ENCODE results near the gene CDH24.

Gene CDH24, protein sequence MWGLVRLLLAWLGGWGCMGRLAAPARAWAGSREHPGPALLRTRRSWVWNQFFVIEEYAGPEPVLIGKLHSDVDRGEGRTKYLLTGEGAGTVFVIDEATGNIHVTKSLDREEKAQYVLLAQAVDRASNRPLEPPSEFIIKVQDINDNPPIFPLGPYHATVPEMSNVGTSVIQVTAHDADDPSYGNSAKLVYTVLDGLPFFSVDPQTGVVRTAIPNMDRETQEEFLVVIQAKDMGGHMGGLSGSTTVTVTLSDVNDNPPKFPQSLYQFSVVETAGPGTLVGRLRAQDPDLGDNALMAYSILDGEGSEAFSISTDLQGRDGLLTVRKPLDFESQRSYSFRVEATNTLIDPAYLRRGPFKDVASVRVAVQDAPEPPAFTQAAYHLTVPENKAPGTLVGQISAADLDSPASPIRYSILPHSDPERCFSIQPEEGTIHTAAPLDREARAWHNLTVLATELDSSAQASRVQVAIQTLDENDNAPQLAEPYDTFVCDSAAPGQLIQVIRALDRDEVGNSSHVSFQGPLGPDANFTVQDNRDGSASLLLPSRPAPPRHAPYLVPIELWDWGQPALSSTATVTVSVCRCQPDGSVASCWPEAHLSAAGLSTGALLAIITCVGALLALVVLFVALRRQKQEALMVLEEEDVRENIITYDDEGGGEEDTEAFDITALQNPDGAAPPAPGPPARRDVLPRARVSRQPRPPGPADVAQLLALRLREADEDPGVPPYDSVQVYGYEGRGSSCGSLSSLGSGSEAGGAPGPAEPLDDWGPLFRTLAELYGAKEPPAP

DNA sequence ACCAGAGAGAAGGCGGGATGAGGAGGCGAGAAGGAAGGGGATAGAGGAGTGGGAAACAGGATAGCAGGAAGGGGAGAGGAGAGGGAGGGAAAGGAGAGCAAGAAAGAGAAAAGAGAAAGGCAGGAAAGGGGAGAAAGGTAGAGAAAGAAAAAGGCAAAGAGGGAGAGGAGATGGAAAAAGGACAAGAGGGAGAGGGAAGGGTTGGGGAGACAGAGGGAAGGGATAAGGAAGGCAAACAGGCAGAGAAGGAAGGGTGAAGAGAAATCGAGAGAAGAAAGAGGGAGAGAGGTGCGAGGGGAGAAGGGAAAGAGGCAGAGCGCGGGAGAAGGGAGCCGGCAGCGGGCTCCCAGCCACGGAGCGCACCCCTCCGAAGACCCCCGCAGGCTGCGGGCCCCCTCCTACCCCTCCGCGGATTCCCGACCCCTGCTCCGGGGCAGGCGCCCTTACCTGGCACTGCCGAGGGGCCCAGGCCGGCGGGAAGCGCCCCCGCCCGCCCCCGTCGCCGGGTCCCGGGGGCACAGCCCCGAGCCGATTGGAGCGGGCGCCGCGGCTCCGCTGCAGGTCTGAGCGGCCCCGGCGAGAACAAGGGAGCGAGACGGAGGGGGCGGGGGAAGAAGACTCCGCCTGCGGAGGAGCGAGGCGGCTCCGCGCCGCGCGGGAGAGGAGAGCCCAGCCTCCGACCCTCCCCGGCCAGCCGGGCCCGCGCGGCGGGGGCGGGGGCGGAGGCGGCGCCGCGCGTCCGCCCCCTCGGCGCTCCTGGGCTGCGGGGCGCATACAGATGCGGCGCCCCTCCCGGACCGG lies at the start of gene CDH24:
CDH24 (minus strand) TSS at position 565 of the 801 bp plus-strand sequence. CDS start 1,787 bp downstream, outside the sequence.
- DNase-seq, result no peak

DNA sequence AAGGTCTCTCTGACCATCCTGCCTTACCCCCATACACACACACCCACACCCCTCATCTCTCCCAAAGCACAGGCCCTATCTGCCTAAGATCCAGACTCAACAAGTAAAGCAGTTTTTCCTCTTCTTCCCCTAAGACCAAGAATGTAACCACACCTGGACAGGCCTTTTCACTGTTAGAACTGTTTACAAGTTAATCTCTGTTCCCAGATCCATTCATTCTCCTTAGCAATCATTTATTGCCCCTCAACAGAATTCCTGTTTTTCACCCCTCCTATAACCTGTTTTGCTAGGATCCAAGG lies 49.4 kb upstream of the CDH24 start:
- no peak for DNase-seq

DNA sequence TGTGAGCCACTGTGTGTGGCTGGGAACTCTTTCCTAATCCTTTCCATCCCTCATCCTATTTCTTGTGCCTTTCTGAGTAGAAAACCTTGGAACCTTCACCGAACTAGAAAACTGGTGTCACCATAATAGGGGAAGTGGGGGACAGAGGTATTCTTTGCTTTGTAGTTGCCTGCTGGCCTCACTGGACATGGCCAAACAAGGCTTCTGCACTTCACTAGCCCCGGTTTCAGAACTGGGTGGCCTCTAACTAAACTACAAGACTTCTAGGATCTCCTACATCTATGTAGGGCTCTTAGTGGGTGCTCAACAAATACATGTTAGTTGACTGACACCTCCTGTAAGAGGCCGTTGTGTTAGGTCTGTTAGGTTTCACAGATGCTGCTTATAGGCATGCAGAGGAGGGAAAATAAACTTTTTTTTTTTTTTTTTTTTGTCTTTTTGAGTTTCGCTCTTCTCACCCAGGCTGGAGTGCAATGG lies 48.1 kb upstream of the CDH24 start:
- no peak for DNase-seq

DNA sequence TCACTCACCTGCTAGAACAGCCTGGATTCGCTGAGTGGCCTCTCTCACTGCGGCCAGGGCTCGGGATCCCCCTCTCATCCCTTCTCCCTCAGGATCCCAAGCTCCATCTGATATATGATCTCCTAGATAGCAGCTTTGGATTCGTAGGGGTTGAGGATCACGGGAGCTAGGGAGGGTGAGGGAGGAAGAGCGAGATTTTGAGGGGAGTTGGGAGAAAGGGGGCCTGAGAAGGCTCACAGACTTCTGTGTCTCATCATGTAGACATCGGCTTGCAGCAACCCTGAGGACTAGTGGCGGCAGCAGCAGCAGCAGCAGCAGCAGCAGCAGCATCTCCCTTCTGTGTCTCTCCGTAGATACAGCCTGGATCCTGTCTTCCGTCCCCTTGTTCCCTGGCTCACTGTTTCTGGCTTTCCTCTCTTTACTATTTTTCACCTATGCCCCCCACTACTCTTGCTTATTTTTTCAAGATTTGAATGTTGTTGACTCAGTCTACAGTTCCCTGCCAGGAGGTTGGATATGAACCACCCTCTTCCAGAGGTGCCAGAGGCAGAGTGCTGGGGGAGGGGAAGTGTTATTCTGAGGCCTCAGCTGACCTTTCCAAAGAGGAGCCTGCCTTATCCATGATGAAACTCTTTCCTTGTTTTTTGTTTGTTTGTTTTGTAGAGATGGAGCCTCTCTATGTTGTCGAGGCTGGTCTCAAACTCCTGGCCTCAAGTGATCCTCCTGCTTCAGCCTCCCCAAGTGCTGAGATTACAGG lies 47.4 kb upstream of the CDH24 start, which contains the start of gene CIROP:
CIROP (minus strand) TSS at position 399 of the 757 bp plus-strand sequence; CDS start at position 330, 69 bp downstream.
- DNase-seq, result no peak

DNA sequence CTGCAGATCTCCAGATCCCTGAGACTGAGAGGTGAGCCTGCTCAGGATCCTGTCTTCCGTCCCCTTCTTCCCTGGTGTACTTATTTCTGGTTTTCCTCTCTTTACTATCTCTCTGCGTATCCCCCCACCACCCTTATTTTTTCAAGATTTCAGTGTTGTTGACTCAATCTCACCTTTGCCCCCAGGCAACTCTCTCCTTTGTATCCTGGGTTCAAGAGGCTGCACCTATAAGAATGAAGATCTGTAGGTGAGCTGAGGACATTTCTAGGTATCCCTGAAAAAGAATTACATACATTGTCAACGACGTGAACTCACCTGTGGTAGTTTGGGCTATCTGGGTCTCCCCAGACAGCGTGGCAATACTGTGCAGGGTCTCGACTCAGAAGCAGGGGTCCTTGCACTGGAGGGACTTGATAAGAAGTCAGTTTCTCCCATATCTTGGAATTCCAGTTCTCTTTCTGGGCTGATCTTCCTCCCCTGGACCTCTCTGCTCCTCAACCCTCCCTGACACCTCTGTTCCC lies 46.8 kb upstream of the CDH24 start:
- DNase-seq, result no peak

DNA sequence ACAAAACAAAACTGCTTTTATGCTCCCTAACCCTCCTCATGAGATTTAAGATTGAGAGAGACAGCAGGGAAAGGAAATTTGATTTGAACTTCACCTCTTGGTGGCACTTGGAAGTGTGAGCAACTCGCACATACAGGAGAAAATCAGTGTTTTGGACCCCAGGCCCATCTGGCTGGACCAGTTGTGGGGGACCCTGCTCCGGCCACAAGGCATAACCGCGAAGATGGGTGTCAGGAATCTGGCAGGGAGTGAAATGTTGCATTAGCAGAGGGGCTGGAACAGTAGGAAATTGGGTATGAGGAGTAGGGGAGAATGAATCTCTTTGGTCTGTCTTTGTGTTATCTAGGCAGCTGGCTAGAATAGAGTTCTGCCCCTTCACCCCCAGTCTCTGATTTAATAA lies 46.3 kb upstream of the CDH24 start:
- no peak for DNase-seq

DNA sequence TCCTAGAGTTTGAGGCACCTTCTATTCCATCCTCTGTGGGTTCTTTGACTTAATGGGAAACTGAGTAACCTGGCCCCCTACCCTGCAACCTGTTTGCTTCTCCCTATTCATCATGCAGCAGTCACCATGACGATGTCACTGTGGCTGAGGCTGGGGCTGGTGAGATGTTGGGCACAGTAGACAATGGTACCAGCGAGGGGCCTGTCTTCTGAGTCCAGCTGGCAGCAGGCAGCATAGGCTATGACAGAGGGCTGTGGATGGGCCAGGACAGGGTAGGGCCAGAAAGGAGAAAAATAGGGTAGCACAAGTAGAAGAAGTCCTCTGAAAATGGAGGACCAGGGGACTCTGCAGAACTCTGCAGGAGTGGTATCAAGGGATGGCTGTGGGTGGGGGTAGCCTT lies 45.5 kb upstream of the CDH24 start:
- no peak for DNase-seq

DNA sequence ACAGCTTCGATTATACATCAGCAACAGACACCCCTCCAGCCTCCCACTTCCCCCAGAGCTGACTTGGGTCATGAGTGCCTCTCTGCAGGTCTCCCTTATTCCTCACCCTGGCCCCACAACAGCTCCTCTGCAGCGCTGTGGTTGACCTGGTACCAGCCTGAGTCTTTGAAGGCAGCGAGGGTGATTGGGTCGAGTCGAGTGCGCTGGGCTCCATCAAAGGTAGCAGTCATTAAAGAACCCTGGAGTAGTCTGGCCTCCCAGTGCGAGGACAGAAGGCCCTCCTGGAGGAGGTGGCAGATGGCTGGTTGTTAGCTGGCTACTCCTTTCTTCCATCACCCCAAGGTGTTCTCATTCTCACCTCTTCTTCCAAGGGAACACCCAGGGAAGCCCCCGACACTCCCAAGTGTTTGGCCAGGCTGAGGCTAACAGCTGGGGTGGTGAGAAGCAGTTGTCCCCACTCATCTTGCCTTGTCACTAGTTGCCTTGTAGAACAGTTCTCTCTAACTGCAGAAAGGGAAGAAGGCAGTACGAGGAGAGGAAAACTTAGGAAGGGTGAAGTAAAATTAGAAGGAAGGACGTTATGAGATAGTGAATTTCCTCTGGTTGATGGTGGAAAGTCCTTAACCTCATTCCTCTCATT lies 44.8 kb upstream of the CDH24 start:
- DNase-seq, result no peak

DNA sequence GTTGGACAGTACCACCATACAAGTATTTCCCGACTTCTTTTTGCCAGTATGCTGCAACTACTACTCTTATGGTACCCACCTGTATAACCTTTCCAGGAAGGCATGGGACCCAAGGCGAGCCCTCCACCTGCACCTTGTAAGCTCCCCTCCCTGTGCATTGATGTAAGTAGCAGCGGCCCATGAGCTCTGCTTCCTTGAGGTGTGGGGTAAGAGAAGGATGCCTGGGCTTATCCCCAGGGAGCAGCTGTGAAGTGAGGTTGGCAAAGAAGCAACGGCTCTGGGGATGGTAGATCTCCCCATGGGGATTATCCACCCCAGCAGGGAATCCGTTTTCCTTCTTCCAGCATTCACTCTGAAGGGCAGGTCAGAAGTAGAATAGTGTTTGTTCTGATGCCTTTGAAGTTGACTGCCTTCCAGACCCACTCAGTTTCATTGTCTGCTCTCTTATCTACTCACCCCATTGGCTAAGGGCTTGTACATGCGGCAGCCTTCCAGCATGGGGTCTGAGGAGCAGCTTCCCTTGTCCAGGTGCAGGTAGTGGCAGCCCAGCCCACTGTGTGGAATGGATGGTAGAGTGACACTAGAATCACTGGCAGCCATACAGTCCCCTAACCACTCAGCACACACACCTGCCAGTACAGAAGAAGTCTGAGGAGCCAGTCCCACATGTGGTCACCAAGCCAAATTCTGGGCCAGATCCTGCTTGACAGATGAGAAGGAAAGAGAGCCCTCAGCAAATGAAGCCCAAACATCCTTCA lies 44.1 kb upstream of the CDH24 start:
- DNase-seq, result peak; percentile 74

DNA sequence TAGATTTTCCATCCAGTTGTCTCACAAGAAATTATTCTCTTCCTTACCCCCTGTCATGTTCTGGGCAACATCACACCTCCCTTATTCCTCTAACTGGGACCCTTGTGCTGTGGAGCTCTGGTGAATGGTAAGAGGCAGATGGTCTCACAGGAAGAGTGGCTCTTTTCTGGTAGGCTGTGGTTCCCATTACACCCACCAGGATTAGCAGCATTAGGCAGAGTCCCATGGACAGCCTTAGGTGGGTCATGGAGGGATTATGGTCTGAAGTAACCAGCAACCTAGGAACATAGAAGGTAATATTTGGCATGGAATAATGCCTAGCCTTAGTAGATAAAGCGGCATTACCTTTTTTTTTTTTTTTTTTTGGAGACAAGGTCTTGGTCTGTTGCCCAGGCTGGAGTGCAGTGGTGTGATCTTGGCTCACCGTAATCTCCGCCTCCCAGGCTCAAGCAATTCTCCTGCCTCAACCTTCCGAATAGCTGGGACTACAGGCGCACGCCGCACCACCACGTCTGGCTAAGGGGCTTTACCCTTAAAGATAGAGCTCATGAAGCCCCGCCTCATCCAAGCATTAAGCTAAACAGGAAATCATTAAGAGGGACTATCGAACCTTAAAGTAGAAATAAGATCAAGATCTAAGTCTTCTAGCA lies 42.0 kb upstream of the CDH24 start:
- no peak for DNase-seq

DNA sequence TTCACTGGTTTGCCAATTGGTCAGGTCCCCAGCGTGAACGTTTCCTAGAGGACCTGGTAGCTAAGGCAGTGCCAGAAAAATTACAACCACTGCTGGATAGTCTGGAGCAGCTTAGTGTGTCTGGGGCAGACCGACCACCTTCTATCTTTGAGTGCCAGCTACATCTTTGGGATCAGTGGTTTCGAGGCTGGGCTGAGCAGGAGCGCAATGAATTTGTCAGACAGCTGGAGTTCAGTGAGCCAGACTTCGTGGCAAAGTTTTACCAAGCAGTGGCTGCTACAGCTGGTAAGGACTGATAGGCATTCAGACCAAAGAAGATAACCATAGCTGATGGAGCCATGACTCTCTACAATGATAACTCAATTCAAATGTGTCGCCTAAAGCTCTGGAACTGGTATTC lies 40.5 kb upstream of the CDH24 start:
- no peak for DNase-seq

DNA sequence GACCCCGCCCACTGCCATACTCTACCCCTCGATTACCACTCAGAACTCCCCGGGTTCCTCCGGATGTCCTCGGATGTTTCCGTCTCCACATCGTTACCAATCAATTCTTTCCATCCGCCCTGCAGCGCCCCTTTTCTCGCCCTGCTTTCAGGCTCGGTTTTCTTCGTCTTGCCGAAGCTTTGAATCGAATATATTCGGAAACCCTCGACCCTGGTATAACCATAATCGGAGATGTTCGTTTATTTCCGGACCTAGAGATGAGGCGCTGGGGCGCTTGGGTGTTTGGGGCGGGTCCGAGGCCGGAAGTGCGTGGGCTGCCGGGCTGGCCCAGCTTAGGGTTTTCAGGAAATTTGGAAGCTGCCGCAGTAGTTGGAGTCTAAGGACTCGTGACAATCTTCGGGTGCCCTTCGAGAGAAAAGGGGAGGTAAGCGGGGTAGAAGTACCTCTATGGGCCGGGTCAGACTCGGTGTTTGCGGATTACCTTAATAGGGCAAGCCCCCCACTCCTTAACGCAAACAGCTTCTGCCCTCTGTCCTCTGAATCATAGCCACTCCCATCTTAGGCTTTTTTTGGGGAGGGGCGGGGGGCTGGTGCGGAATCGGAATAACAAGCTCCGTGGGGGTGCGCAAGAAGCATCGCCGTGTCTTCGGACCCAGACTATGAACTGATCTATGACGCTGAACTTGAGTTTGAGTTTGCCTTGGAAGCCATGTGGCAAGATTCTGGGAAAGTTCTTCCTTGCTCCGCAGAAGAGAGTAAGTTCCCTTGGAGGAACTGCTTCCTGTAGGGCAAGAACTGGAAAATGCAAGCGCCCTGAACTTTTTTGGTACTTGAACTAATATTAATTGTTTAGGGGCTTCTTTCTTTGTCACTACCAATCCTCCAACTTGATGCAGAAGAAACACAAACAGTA lies 38.1 kb upstream of the CDH24 start, which contains the start of gene C14orf119:
C14orf119 (plus strand) TSS at position 310 of the 913 bp plus-strand sequence. CDS start 2,154 bp downstream, outside the sequence.
- DNase-seq, result no peak

DNA sequence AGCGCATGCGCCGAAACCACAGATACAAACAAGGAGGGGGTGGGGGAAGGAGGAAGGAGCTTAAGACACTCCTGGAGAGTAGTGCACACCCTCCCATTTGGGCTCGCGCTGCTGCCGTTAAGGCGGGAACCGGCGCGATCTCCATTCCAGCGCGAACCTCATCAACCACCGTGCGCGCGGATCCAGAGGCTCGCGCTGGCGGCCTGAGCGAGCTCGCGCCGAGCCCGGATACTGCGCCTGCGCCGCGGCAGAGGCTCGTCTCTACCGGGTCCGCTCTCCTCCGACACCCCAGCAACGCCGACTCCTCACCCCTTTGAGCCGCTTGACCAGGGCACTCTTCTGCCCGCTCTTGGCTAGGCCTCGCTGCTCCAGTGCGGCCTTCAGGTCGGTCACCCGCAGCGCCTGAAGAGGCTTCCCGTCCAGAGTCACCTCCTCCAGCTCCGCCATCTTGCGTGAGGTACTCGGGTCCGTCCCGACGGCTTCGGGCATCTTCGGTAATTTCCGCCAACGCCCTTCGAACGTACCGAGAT lies 37.4 kb upstream of the CDH24 start, which contains the start of gene ACIN1:
ACIN1 (minus strand) TSS at position 471 of the 530 bp plus-strand sequence; CDS start at position 447, 24 bp downstream.
- no peak for DNase-seq

DNA sequence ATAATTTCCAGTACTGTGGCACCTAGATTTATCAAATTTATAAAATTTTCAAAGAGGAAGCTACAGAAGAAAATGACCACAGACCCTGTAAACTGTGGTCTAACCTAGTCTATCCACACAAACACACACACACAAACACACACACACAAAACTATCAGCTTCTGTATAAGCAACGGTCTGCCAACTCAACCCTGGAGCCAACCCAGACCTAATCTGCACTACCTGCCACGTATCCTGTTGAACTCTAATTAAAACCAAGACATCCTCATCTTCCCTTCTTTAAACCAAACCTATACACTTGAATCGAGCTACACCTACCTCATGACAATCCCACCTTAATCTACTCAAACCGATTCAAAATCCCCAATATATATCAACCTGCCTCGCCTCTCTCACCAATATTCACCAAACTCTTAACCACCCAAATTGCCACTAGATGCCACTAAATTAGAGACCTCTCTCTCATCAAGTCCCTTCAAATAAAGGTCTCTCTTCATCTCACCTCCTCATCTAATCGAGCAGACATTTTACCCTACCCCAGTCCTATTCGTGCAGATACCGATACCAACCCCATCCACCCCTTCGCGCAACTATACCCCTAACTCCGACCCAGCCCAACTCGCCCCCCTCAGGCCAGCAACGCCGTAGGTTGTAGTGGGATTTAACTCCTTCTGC lies 36.8 kb upstream of the CDH24 start:
- no peak for DNase-seq

DNA sequence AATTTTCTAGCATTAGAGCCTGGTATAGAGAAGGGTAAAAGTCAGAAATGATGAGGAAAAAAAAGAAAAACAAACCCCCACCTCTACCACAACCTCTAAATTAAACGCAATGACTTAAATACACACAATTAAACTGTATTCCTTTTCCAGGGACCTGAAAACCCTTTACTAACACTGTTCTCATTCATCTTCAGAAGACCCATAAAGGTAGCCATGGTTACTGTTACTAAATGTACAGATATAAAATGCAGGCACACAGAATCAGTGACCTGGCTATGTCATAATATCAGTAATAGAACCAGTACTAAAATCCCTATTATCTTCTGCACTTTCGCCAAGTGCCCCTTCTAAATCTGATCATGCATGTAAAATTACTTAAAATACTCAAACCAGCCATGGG lies 36.2 kb upstream of the CDH24 start:
- no peak for DNase-seq

DNA sequence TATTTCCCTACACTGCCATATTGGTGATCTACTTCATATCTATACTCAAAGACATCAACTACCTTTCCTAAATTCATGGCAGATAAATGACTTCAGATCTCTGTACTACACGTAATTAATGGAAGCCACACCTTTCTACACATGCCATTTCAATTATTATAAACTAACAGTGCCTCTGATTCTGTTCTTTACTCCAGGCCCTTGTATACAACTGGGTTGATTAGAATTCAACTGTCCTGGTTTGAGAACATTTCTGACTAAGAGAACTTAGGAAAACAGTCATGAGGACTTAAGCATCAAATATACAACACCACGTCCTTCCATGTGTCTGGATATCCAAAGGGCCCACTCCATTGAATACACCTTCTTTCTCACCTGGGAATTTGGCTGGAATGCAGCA lies 35.8 kb upstream of the CDH24 start:
- no peak for DNase-seq

DNA sequence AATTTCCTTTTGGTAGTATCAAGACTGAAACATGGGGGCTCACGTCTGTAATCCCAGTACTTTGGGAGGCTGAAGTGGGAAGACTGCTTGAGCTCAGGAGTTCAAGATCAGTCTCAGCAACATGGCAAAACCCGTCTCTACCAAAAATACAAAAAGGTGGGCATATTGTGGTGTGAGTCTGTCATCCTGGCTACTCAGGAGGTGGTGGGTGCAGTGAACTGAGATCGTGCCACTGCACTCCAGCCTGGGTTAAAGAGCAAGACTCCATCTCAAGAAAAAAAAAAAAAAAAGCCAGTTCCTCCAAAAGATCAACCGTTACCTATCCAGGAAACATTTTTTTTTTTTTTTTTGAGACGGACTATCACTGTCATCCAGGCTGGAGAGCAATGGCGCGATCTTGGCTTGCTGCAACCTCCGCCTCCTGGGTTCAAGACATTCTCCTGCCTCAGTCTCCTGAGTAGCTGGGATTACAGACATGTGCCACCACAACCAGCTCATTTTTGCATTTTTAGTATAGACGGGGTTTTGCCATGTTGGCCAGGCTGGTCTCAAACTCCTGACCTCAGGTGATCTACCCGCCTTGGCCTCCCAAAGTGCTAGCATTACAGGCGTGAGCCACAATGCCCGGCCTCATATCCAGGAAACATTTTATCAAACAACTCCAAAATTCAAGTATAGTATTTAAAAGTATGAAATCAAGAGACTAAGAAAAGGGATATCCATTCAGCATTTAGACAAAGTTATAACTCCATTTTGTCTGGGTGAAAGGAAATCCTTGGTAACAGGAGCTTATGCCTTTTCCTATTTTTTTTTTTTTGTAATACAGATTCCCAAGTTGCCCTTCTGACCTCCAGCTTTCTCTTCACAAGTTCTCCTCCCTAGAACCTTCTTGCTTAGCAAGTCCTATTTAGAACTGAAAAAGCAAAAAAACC lies 34.2 kb upstream of the CDH24 start:
- no peak for DNase-seq
